B cell (primary cell): Measurements from ENCODE around the gene NCOA3. TPM values are rescaled to one million over a fixed set of nuclear protein-coding genes. Genes with fewer than 3 reads are reported as not detected.
A peak's percentile ranks its signal among the peaks of the same experiment; 100 is the strongest.

Experiments used
- ATAC-seq: fragments of 200-7000 bp; cut with Tn5 transposase; one replicate; pipeline ENCODE4 v1.10.0; 2021; ENCODE audit warnings: low read depth, mild to moderate bottlenecking, moderate number of reproducible peaks, moderate library complexity
- CTCF ChIA-PET: fragments of 350-600 bp; sonication (Branson Sonifier 250); formaldehyde crosslinking; loops from one replicate; lab custom pipeline; 2021; ENCODE audit warnings: antibody characterized with exemption, inconsistent platforms; lab: Charles Lee
- POLR2A ChIA-PET: fragments of 350-600 bp; sonication (Branson Sonifier 250); formaldehyde crosslinking; loops from one replicate; lab custom pipeline; 2021; ENCODE audit warnings: antibody characterized with exemption; lab: Charles Lee
- DNase-seq: peaks from one replicate; pipeline ENCODE4 v3.0.0; 2013
- H2AFZ ChIP-seq: 2 replicates; pipeline ENCODE4 v1.6.1; 2012; ENCODE audit warnings: mild to moderate bottlenecking, low read depth, low read length; ENCODE audit not compliant: insufficient read depth, poor library complexity, severe bottlenecking
- H3K27ac ChIP-seq, 2 donors: 1 replicate in 1 of 2; 2 replicates in 1 of 2; pipeline ENCODE4 v1.5.1; 2012 to 2013; ENCODE audit warnings: low read length in 2 of 2, mild to moderate bottlenecking in 2 of 2, moderate library complexity in 1 of 2
- H3K27me3 ChIP-seq, 4 experiments: fragments of 200-600 bp in 1 of 4; sonication (generic) in 1 of 4; replicated peaks in 1 of 4; 1 replicate in 2 of 4; 2 replicates in 2 of 4; pipeline versions ENCODE4 v1.6.1 to v1.7.0; 2013 to 2016; ENCODE audit warnings: low read length in 3 of 4, mild to moderate bottlenecking in 2 of 4, mixed read lengths in 1 of 4, moderate library complexity in 1 of 4; ENCODE audit not compliant: insufficient read depth in 4 of 4, control insufficient read depth in 3 of 4; ENCODE audit errors: control extremely low read depth in 1 of 4
- H3K36me3 ChIP-seq, 2 experiments: replicated peaks in 1 of 2; 1 replicate in 1 of 2; 2 replicates in 1 of 2; pipeline versions ENCODE4 v1.6.1 to v1.7.1; 2013; ENCODE audit warnings: low read length in 1 of 2; ENCODE audit not compliant: insufficient read depth in 2 of 2, control insufficient read depth in 1 of 2; ENCODE audit errors: control extremely low read depth in 1 of 2, extremely low read depth in 1 of 2
- H3K4me1 ChIP-seq, 2 donors: fragments of 200-600 bp in 1 of 2; sonication (generic) in 1 of 2; 1 replicate in 1 of 2; 2 replicates in 1 of 2; pipeline versions ENCODE4 v1.5.1 to v1.6.1; 2013 to 2017; ENCODE audit warnings: low read length in 2 of 2; ENCODE audit not compliant: control insufficient read depth in 2 of 2, insufficient read depth in 2 of 2
- H3K4me2 ChIP-seq: replicated peaks from 2 replicates; pipeline ENCODE3; 2012; ENCODE audit warnings: mild to moderate bottlenecking, low read depth, low read length; ENCODE audit not compliant: poor library complexity, severe bottlenecking
- H3K4me3 ChIP-seq, 5 experiments: fragments of 200-600 bp in 1 of 5; sonication (generic) in 1 of 5; 1 replicate in 3 of 5; 2 replicates in 2 of 5; pipeline versions ENCODE4 v1.5.1 to v1.7.0; 2011 to 2016; ENCODE audit warnings: low read length in 4 of 5, mild to moderate bottlenecking in 4 of 5, low read depth in 2 of 5, control low read depth in 1 of 5, moderate library complexity in 1 of 5; ENCODE audit not compliant: insufficient read depth in 1 of 5; ENCODE audit errors: control extremely low read depth in 1 of 5, extremely low read depth in 1 of 5
- H3K79me2 ChIP-seq: fragments of 200-600 bp; sonication (generic); one replicate; pipeline ENCODE4 v1.6.0; 2016; ENCODE audit warnings: low read length; ENCODE audit not compliant: control insufficient read depth, insufficient read depth
- H3K9ac ChIP-seq: fragments of 200-600 bp; sonication (generic); 2 replicates; pipeline ENCODE4 v1.6.1; 2017; ENCODE audit warnings: mild to moderate bottlenecking, low read length, moderate library complexity
- H3K9me3 ChIP-seq, 3 donors: one replicate each; pipeline versions ENCODE4 v1.6.1 to v1.7.1; 2013; ENCODE audit warnings: low read length in 2 of 3; ENCODE audit not compliant: control insufficient read depth in 2 of 3, insufficient read depth in 1 of 3; ENCODE audit errors: control extremely low read depth in 1 of 3
- H4K20me1 ChIP-seq: 2 replicates; pipeline ENCODE4 v1.6.0; 2012; ENCODE audit warnings: mild to moderate bottlenecking, low read length; ENCODE audit not compliant: insufficient read depth, control insufficient read depth, poor library complexity, severe bottlenecking
- H3K27ac Mint-ChIP-seq: one replicate; pipeline ENCODE4 v1.8.0; 2021; ENCODE audit warnings: mixed read lengths
- H3K27me3 Mint-ChIP-seq: one replicate; pipeline ENCODE4 v1.8.0; 2021; ENCODE audit warnings: mixed read lengths
- H3K4me1 Mint-ChIP-seq: one replicate; pipeline ENCODE4 v1.8.0; 2021; ENCODE audit warnings: mixed read lengths
- H3K4me3 Mint-ChIP-seq: one replicate; pipeline ENCODE4 v1.8.0; 2021; ENCODE audit warnings: mixed read lengths
- H3K9me3 Mint-ChIP-seq: one replicate; pipeline ENCODE4 v1.8.0; 2022; ENCODE audit warnings: mixed read lengths; ENCODE audit not compliant: insufficient read depth
- CTCF ChIP-seq: fragments of 200-600 bp; IDR thresholded peaks from one replicate; pipeline ENCODE4 v1.8.0; 2022; ENCODE audit warnings: antibody characterized with exemption, mild to moderate bottlenecking
- EZH2 ChIP-seq: IDR thresholded peaks from 2 replicates; pipeline ENCODE4 v1.6.1; 2012; ENCODE audit warnings: borderline replicate concordance, low read depth, mild to moderate bottlenecking, moderate library complexity, low read length; ENCODE audit not compliant: insufficient read depth, poor library complexity, severe bottlenecking
- WGBS: methylation state at CpG from one replicate; pipeline ENCODE4 v1.1.5; 2013; ENCODE audit warnings: missing lambda C conversion rate; ENCODE audit not compliant: insufficient coverage; 5-methylcytosine and 5-hydroxymethylcytosine counted together
- intact Hi-C: fragments of 100-400 bp; cut with micrococcal nuclease; formaldehyde crosslinking; loops from one replicate; pipeline ENCODE4 v1.10.0; 2022
- polyA plus RNA-seq: library from polyadenylated mRNA; depleted of rRNA; stranded (reverse); fragments of >200 nt; gene quantifications from 2 replicates; pipeline ENCODE4 v1.2.3, GENCODE V29; 2012
- total RNA-seq, 2 donors: library from RNA; stranded (reverse); fragments of 120-200 nt in 1 of 2; gene quantifications; 1 replicate in 1 of 2; 2 replicates in 1 of 2; pipeline versions ENCODE4 v1.2.3 to v1.2.4, GENCODE V29; 2013 to 2022

NCOA3 gene
- total and polyA plus RNA-seq, 2 donors (not counting 1 experiment from before 2014, with no cell fraction given) = 54.0 to 309 TPM

GRCh38 chr20:47663354-47664067 lies 161.8 kb downstream of the NCOA3 start:
- WGBS = 68% methylated on average over 19 of the region's 20 CpGs
- H3K36me3 ChIP-seq = peaks cover 0 to 36% of the 10 kb centered on the region in 2 experiments
- H3K9ac ChIP-seq = no peak overlapping the region
- no peaks in the 10 kb centered on the region for H3K27me3 ChIP-seq
- POLR2A ChIA-PET = no interaction called here
- Mint-ChIP-seq H3K27ac (peak overlapping the region; percentile 78), H3K4me3 (no peak overlapping the region), H3K4me1 (peaks cover 7% of the 10 kb centered on the region), H3K27me3 (no peaks in the 10 kb centered on the region), H3K9me3 (no peaks in the 10 kb centered on the region)
- peaks cover 23% of the 10 kb centered on the region for H4K20me1 ChIP-seq
- no peak overlapping the region for H3K4me3 ChIP-seq
- peak overlapping the region; percentile 12 for H3K4me2 ChIP-seq
- CTCF ChIA-PET = interaction anchor here (0.6 to 7.6 kb wide), 21 partner anchors 9 to 993 kb away, joined by 3 to 103 read pairs (median 3); no protein-coding TSS in a partner anchor
- peaks cover 0 to 7% of the 10 kb centered on the region in 2 donors for H3K4me1 ChIP-seq
- H3K27ac ChIP-seq = no peak overlapping the region
- ATAC-seq (peak; percentile 84), DNase-seq (peak; percentile 82)
- TF ChIP-seq CTCF (peak; percentile 96), EZH2 (no peak)
- no peaks in the 10 kb centered on the region for H3K9me3 ChIP-seq
- H3K79me2 ChIP-seq = no peaks in the 10 kb centered on the region
- no peak overlapping the region for H2AFZ ChIP-seq
- intact Hi-C loops = loop anchor here (5.0 kb wide), 1 partner anchor 466 kb away; no protein-coding TSS in a partner anchor

GRCh38 chr20:47664068-47664437 lies 162.4 kb downstream of the NCOA3 start:
- POLR2A ChIA-PET = no interaction called here
- no peaks in the 10 kb centered on the region for H3K27me3 Mint-ChIP-seq

More at GRCh38 chr20:47664068-47664437, 162.4 kb downstream of the NCOA3 start:
- CTCF ChIA-PET = interaction anchor here (0.6 to 7.6 kb wide), 20 partner anchors 8 to 992 kb away, joined by 3 to 103 read pairs (median 3); no protein-coding TSS in a partner anchor
- 91% methylated on average over 2 of the region's 2 CpGs for WGBS
- TF ChIP-seq CTCF (peak; percentile 67), EZH2 (no peak)
- no peaks in the 10 kb centered on the region for H3K9me3 Mint-ChIP-seq
- Histone ChIP-seq H3K4me3 (no peak overlapping the region), H3K4me1 (peaks cover 0 to 7% of the 10 kb centered on the region in 2 donors), H3K79me2 (no peaks in the 10 kb centered on the region), H3K27ac (no peak overlapping the region), H4K20me1 (peaks cover 23% of the 10 kb centered on the region), H3K9me3 (no peaks in the 10 kb centered on the region), H2AFZ (no peak overlapping the region), H3K27me3 (no peaks in the 10 kb centered on the region), H3K4me2 (peak overlapping the region; percentile 12), H3K36me3 (peaks cover 0 to 32% of the 10 kb centered on the region in 2 experiments), H3K9ac (no peak overlapping the region)
- DNase-seq = no peak
- intact Hi-C loops = loop anchor here (5.0 kb wide), 1 partner anchor 467 kb away; no protein-coding TSS in a partner anchor
- no peak for ATAC-seq
- H3K27ac Mint-ChIP-seq = peak overlapping the region; percentile 78
- peaks cover 7% of the 10 kb centered on the region for H3K4me1 Mint-ChIP-seq
- no peak overlapping the region for H3K4me3 Mint-ChIP-seq
